ENCODE data around the gene NIN. TPM values are rescaled to one million over a fixed set of nuclear protein-coding genes. Genes with fewer than 3 reads are reported as not detected.

The NIN gene
- total RNA-seq, 1 experiment from 2014 or later, result 36.5 TPM

DNA sequence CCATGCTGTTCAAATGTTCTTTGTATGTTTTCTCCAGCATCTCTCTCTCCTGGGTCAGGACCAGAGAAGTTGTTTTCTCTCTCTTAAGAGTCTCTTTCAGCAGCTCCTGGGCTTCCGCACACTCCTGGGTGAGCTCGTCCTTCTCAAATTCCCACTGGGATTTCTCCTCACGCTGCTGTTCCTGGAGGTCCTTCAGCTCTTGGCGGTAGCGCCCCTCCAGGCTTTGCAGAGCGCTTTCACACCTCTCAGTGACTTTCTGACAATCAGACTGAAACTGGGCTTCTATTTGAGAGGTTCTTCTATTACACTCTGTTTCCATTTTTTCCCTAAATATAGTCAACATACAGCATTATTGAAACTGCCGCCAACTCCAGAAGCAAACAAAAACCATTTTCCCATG, 72.7 kb downstream of the NIN start:
- DNase-seq, result no peak
- H3K36me3 ChIP-seq (ENCODE audit: low read depth), result peaks cover 7% of the 10 kb centered on the region; the same call in 1 of the 2 replicates
- ChIA-PET CTCF (no interaction called here), POLR2A (ENCODE audit: unreplicated experiment) (no interaction called here)
- no peak overlapping the region for H3K4me3 ChIP-seq
- H3K4me1 ChIP-seq (replicated peaks; ENCODE audit: insufficient read depth), result no peaks in the 10 kb centered on the region
- no peaks in the 10 kb centered on the region for H4K20me1 ChIP-seq (ENCODE audit: insufficient read depth)
- BruUV-seq (replicated peaks), result no TSS peak
- no peak overlapping the region for H3K27ac ChIP-seq
- H3F3A ChIP-seq (ENCODE audit: insufficient read depth, low read depth), result no peaks in the 10 kb centered on the region; the same call in 1 of the 2 replicates
- TF ChIP-seq, protein P1, sequence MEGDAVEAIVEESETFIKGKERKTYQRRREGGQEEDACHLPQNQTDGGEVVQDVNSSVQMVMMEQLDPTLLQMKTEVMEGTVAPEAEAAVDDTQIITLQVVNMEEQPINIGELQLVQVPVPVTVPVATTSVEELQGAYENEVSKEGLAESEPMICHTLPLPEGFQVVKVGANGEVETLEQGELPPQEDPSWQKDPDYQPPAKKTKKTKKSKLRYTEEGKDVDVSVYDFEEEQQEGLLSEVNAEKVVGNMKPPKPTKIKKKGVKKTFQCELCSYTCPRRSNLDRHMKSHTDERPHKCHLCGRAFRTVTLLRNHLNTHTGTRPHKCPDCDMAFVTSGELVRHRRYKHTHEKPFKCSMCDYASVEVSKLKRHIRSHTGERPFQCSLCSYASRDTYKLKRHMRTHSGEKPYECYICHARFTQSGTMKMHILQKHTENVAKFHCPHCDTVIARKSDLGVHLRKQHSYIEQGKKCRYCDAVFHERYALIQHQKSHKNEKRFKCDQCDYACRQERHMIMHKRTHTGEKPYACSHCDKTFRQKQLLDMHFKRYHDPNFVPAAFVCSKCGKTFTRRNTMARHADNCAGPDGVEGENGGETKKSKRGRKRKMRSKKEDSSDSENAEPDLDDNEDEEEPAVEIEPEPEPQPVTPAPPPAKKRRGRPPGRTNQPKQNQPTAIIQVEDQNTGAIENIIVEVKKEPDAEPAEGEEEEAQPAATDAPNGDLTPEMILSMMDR (conservative IDR thresholded peaks at IDR 0.05), result no peak
- no peak for TF ChIP-seq EZH2 (IDR thresholded peaks at IDR 0.05; ENCODE audit: low read depth)
- no peak overlapping the region for H2AFZ ChIP-seq
- H3K27me3 ChIP-seq (ENCODE audit: insufficient read depth, low read depth), result no peaks in the 10 kb centered on the region
- no peaks in the 10 kb centered on the region for H3K79me2 ChIP-seq (ENCODE audit: low read depth)
- H3K9me3 ChIP-seq (ENCODE audit: insufficient read depth, low read depth), result no peaks in the 10 kb centered on the region
- no peak overlapping the region for H3K4me2 ChIP-seq
- H3K9me2 ChIP-seq (ENCODE audit: insufficient read depth), result no peaks in the 10 kb centered on the region
- intact Hi-C loops (cut with micrococcal nuclease; ENCODE audit: unreplicated experiment), result no loop called here

DNA sequence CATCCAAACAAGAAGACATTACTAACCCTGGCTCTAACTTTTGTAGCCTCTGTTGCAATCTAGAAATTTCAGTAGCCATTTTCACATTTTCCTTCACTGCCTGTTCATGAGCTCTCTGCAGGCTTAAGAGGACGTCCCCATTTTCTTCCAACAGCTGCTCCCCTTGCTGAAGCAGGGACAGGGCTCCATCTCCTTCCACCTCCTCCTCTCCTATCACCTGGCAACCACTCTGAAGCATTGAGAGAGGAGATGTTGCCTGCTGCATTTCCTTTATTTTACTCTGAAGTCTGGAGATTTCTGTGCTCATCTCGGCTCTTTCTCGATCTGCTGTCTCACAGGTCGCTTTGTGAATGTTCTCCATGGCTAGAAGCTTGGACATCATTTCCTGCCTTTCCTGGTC, 73.3 kb downstream of the NIN start:
- ChIA-PET CTCF (no interaction called here), POLR2A (ENCODE audit: unreplicated experiment) (no interaction called here)
- Histone ChIP-seq H4K20me1 (ENCODE audit: insufficient read depth) (no peaks in the 10 kb centered on the region), H3K9me3 (ENCODE audit: insufficient read depth, low read depth) (no peaks in the 10 kb centered on the region), H3K9me2 (ENCODE audit: insufficient read depth) (no peaks in the 10 kb centered on the region), H3F3A (ENCODE audit: insufficient read depth, low read depth) (no peaks in the 10 kb centered on the region; the same call in 1 of the 2 replicates), H3K27me3 (ENCODE audit: insufficient read depth, low read depth) (no peaks in the 10 kb centered on the region), H3K27ac (no peak overlapping the region), H3K4me3 (no peak overlapping the region), H3K4me1 (replicated peaks; ENCODE audit: insufficient read depth) (no peaks in the 10 kb centered on the region), H3K79me2 (ENCODE audit: low read depth) (no peaks in the 10 kb centered on the region), H3K36me3 (ENCODE audit: low read depth) (peaks cover 7% of the 10 kb centered on the region; the same call in 1 of the 2 replicates), H3K4me2 (no peak overlapping the region), H2AFZ (no peak overlapping the region)
- DNase-seq, result no peak
- TSS peak; percentile 15 for BruUV-seq (replicated peaks)
- intact Hi-C loops (cut with micrococcal nuclease; ENCODE audit: unreplicated experiment), result no loop called here
- TF ChIP-seq EZH2 (IDR thresholded peaks at IDR 0.05; ENCODE audit: low read depth), result no peak
- TF ChIP-seq, protein P1 (conservative IDR thresholded peaks at IDR 0.05), result no peak

DNA sequence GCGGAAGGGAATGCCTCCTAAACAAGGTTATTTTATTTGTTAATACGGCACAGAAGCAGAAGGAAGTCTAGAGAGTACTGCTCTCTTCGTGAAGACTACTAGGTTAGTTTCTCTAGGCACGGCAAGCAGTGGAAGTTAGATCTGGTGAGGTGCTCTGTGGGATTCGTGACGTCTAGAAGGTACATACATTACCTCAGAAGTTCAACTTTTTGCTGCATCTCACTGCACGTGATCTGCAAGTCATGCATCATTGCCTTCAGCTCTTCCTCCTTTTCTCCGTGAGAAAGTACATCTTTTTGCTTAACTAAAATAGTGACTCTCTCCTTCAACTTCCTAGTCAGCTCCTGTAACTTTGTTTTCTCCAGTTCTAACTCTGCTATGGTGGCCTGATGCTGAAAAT, 74.7 kb downstream of the NIN start:
- H3K4me3 ChIP-seq, result no peak overlapping the region
- H4K20me1 ChIP-seq (ENCODE audit: insufficient read depth), result no peaks in the 10 kb centered on the region
- CTCF ChIA-PET, result no interaction called here
- no peaks in the 10 kb centered on the region for H3K9me3 ChIP-seq (ENCODE audit: insufficient read depth, low read depth)
- no peak overlapping the region for H3K27ac ChIP-seq
- no peaks in the 10 kb centered on the region for H3K27me3 ChIP-seq (ENCODE audit: insufficient read depth, low read depth)
- H3F3A ChIP-seq (ENCODE audit: insufficient read depth, low read depth), result no peaks in the 10 kb centered on the region
- H3K9me2 ChIP-seq (ENCODE audit: insufficient read depth), result no peaks in the 10 kb centered on the region
- no peak for DNase-seq
- intact Hi-C loops (cut with micrococcal nuclease; ENCODE audit: unreplicated experiment), result no loop called here
- no peaks in the 10 kb centered on the region for H3K79me2 ChIP-seq (ENCODE audit: low read depth)
- H3K4me1 ChIP-seq (replicated peaks; ENCODE audit: insufficient read depth), result no peaks in the 10 kb centered on the region
- POLR2A ChIA-PET (ENCODE audit: unreplicated experiment), result no interaction called here
- H3K36me3 ChIP-seq (ENCODE audit: low read depth), result peaks cover 7% of the 10 kb centered on the region; the same call in 1 of the 2 replicates
- no TSS peak for BruUV-seq (replicated peaks)
- H2AFZ ChIP-seq, result no peak overlapping the region
- no peak overlapping the region for H3K4me2 ChIP-seq
- TF ChIP-seq, protein P1 (conservative IDR thresholded peaks at IDR 0.05), result no peak
- TF ChIP-seq EZH2 (IDR thresholded peaks at IDR 0.05; ENCODE audit: low read depth), result no peak
